CD14-positive monocyte (primary cell): ENCODE results near the gene AEN. TPM values are rescaled to one million over a fixed set of nuclear protein-coding genes. Genes with fewer than 3 reads are reported as not detected.

Experiments
- DNase-seq, 3 donors: peaks; one replicate each; pipeline ENCODE4 v3.0.0-alpha.2; 2011 to 2022
- H2AFZ ChIP-seq: 2 replicates; pipeline ENCODE4 v1.6.0; 2012; ENCODE audit warnings: mild to moderate bottlenecking, low read depth, low read length, inconsistent platforms; ENCODE audit not compliant: insufficient read depth, poor library complexity, severe bottlenecking
- H3K27ac ChIP-seq, 2 donors: 1 replicate in 1 of 2; 2 replicates in 1 of 2; pipeline ENCODE4 v1.5.1; 2012 to 2013; ENCODE audit warnings: low read length in 2 of 2, control low read depth in 1 of 2, inconsistent platforms in 1 of 2, low read depth in 1 of 2, mild to moderate bottlenecking in 1 of 2
- H3K27me3 ChIP-seq, 2 donors: one replicate each; pipeline versions ENCODE4 v1.6.0 to v1.6.1; 2011 to 2013; ENCODE audit warnings: low read length in 2 of 2; ENCODE audit not compliant: control insufficient read depth in 2 of 2, insufficient read depth in 2 of 2
- H3K36me3 ChIP-seq, 2 donors: replicated peaks in 1 of 2; 1 replicate in 1 of 2; 2 replicates in 1 of 2; pipeline versions ENCODE4 v1.5.1 to v1.6.1; 2012 to 2013; ENCODE audit warnings: low read length in 2 of 2, control low read depth in 1 of 2, inconsistent platforms in 1 of 2, mild to moderate bottlenecking in 1 of 2; ENCODE audit not compliant: insufficient read depth in 2 of 2, control insufficient read depth in 1 of 2
- H3K4me1 ChIP-seq, 2 donors: 1 replicate in 1 of 2; 2 replicates in 1 of 2; pipeline versions ENCODE4 v1.5.1 to v1.6.1; 2012 to 2013; ENCODE audit warnings: low read length in 2 of 2, control low read depth in 1 of 2, inconsistent platforms in 1 of 2, mild to moderate bottlenecking in 1 of 2, moderate library complexity in 1 of 2; ENCODE audit not compliant: insufficient read depth in 2 of 2, control insufficient read depth in 1 of 2
- H3K4me2 ChIP-seq: replicated peaks from 2 replicates; pipeline ENCODE3; 2012; ENCODE audit warnings: low read length, moderate library complexity, mild to moderate bottlenecking; ENCODE audit not compliant: poor library complexity, severe bottlenecking; ENCODE audit errors: extremely low read depth
- H3K4me3 ChIP-seq, 3 experiments: fragments of 200-600 bp in 1 of 3; sonication (generic) in 1 of 3; replicated peaks in 1 of 3; 1 replicate in 2 of 3; 2 replicates in 1 of 3; pipeline ENCODE4 v1.5.1; 2011 to 2013; ENCODE audit warnings: low read length in 3 of 3, mild to moderate bottlenecking in 3 of 3, control low read depth in 2 of 3, low read depth in 2 of 3, inconsistent platforms in 1 of 3, moderate library complexity in 1 of 3
- H3K79me2 ChIP-seq: 2 replicates; pipeline ENCODE4 v1.6.0; 2012; ENCODE audit warnings: mild to moderate bottlenecking, control low read depth, inconsistent platforms, low read length, moderate library complexity; ENCODE audit not compliant: insufficient read depth
- H3K9ac ChIP-seq: 2 replicates; pipeline ENCODE4 v1.6.0; 2017; ENCODE audit warnings: low read length, mild to moderate bottlenecking; ENCODE audit not compliant: insufficient read depth, poor library complexity, severe bottlenecking
- H3K9me3 ChIP-seq, 2 donors: replicated peaks in 1 of 2; 1 replicate in 1 of 2; 2 replicates in 1 of 2; pipeline versions ENCODE4 v1.5.1 to v1.6.1; 2012 to 2013; ENCODE audit warnings: low read length in 2 of 2, control low read depth in 1 of 2; ENCODE audit not compliant: control insufficient read depth in 1 of 2, insufficient read depth in 1 of 2
- H4K20me1 ChIP-seq: 2 replicates; pipeline ENCODE4 v1.6.0; 2012; ENCODE audit warnings: mild to moderate bottlenecking, low read length, control low read depth, moderate library complexity; ENCODE audit not compliant: insufficient read depth
- H3K27ac Mint-ChIP-seq, 7 donors: one replicate each; pipeline ENCODE4 v1.8.0; 2020; ENCODE audit warnings: mild to moderate bottlenecking in 7 of 7, mixed read lengths in 7 of 7, moderate library complexity in 6 of 7, inconsistent platforms in 2 of 7
- H3K27me3 Mint-ChIP-seq, 3 donors: one replicate each; pipeline ENCODE4 v1.8.0; 2021 to 2022; ENCODE audit warnings: low read depth in 3 of 3, mild to moderate bottlenecking in 3 of 3, mixed read lengths in 3 of 3, moderate library complexity in 3 of 3, inconsistent platforms in 1 of 3
- H3K36me3 Mint-ChIP-seq, 2 donors: one replicate each; pipeline ENCODE4 v1.8.0; 2020; ENCODE audit warnings: mixed read lengths in 2 of 2, inconsistent platforms in 1 of 2, mild to moderate bottlenecking in 1 of 2
- H3K4me1 Mint-ChIP-seq: one replicate; pipeline ENCODE4 v1.8.0; 2020; ENCODE audit warnings: mild to moderate bottlenecking, mixed read lengths
- H3K4me3 Mint-ChIP-seq, 2 donors: one replicate each; pipeline ENCODE4 v1.8.0; 2020; ENCODE audit warnings: mild to moderate bottlenecking in 2 of 2, mixed read lengths in 2 of 2, moderate library complexity in 1 of 2
- H3K9me3 Mint-ChIP-seq, 7 donors: one replicate each; pipeline ENCODE4 v1.8.0; 2020 to 2022; ENCODE audit warnings: mixed read lengths in 7 of 7, mild to moderate bottlenecking in 6 of 7, moderate library complexity in 6 of 7, inconsistent platforms in 2 of 7
- WGBS: methylation state at CpG from one replicate; pipeline ENCODE4 v1.1.5; 2013; ENCODE audit warnings: missing lambda C conversion rate; ENCODE audit not compliant: insufficient coverage; 5-methylcytosine and 5-hydroxymethylcytosine counted together
- intact Hi-C, 2 donors: fragments of 100-400 bp; cut with micrococcal nuclease; formaldehyde crosslinking; loops; one replicate each; pipeline versions ENCODE4 v1.15.0 to v1.15.1; 2023
- polyA plus RNA-seq, 3 donors: library from polyadenylated mRNA; depleted of rRNA in 1 of 3; unstranded in 2 of 3; stranded (reverse) in 1 of 3; fragments of 300-500 nt in 2 of 3; fragments of >200 nt in 1 of 3; fragmentation: Illumina TruSeq in 2 of 3; gene quantifications; 1 replicate in 2 of 3; 2 replicates in 1 of 3; pipeline ENCODE4 v1.2.3, GENCODE V29; 2012 to 2021
- TF ChIP-seq, protein P1 (sequence below): fragments of 200-600 bp; IDR thresholded peaks from one replicate; pipeline ENCODE4 v1.8.0; 2022; ENCODE audit warnings: antibody characterized with exemption, mild to moderate bottlenecking

The AEN gene
- polyA plus RNA-seq, 3 donors: 4.6 to 10.7 (median 6.3) TPM

DNA sequence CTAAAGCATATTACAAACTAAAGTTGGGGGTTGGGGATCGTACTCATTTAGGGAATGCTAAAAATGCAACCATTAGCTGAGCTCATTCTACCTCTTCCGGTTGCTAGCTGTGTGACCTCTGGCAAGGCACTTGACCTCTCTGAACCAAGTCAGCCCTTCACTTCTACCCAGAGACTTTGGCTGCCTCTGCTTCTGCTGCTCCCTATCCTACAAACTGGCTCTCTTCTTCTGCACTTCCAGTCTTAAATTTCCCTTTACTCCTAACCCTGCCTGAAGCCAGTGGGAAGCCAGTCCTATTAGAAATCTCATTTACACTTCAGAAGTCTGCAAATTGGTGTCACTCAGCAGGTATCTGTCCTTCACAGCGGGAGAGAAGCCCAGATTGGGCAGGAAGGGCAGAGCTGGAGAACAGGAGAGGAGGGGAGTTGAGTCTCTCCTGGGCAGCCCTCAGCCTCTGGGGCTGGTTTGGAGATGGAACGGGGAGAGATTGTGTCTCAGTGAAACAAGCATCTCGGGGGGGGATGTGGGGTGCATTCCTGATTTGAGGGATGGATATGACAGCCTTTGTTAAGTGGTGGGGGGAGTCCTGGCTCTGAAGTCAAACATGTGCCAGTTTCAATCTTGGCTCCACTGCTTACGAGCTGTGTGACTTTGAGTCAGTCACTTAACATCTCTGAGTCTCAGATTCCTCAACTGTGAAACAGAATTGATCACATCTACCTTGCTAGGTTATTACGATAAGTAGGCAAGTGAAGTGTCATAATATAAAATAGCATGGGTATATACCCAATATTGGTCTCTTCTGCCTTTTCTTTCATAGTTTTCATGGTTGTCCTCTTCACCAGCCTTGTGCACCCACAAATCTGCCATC is 7.8 kb upstream of the AEN start:
- Mint-ChIP-seq H3K36me3 (no peaks in the 10 kb centered on the region), H3K9me3 (no peaks in the 10 kb centered on the region), H3K4me1 (peaks cover 19% of the 10 kb centered on the region), H3K27me3 (peaks cover 5 to 15% (median 14%) of the 10 kb centered on the region in 3 donors), H3K27ac (no peak overlapping the region), H3K4me3 (no peak overlapping the region)
- peaks cover under 1 to 21% of the 10 kb centered on the region in 2 donors for H3K27me3 ChIP-seq
- H3K4me1 ChIP-seq: peaks cover 0 to 7% of the 10 kb centered on the region in 2 donors
- H3K27ac ChIP-seq: no peak overlapping the region
- intact Hi-C loops: loop anchor here in 1 of 2 donors (5.0 kb wide), 1 partner anchor 39 kb away; no protein-coding TSS in a partner anchor
- no peak overlapping the region for H2AFZ ChIP-seq
- H4K20me1 ChIP-seq: no peaks in the 10 kb centered on the region
- H3K9me3 ChIP-seq: no peaks in the 10 kb centered on the region
- H3K4me3 ChIP-seq: no peak overlapping the region
- no peaks in the 10 kb centered on the region for H3K79me2 ChIP-seq
- no peak for DNase-seq
- TF ChIP-seq, protein P1, sequence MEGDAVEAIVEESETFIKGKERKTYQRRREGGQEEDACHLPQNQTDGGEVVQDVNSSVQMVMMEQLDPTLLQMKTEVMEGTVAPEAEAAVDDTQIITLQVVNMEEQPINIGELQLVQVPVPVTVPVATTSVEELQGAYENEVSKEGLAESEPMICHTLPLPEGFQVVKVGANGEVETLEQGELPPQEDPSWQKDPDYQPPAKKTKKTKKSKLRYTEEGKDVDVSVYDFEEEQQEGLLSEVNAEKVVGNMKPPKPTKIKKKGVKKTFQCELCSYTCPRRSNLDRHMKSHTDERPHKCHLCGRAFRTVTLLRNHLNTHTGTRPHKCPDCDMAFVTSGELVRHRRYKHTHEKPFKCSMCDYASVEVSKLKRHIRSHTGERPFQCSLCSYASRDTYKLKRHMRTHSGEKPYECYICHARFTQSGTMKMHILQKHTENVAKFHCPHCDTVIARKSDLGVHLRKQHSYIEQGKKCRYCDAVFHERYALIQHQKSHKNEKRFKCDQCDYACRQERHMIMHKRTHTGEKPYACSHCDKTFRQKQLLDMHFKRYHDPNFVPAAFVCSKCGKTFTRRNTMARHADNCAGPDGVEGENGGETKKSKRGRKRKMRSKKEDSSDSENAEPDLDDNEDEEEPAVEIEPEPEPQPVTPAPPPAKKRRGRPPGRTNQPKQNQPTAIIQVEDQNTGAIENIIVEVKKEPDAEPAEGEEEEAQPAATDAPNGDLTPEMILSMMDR: no peak
- WGBS: 84% methylated on average over 4 of the region's 7 CpGs
- no peaks in the 10 kb centered on the region for H3K36me3 ChIP-seq
- H3K4me2 ChIP-seq: no peak overlapping the region
- H3K9ac ChIP-seq: no peak overlapping the region

- Histone ChIP-seq H3K27ac (no peak overlapping the region), H4K20me1 (no peaks in the 10 kb centered on the region), H3K4me1 (peaks cover 0 to 7% of the 10 kb centered on the region in 2 donors), H3K9ac (no peak overlapping the region), H3K4me2 (no peak overlapping the region), H2AFZ (no peak overlapping the region), H3K9me3 (no peaks in the 10 kb centered on the region), H3K36me3 (no peaks in the 10 kb centered on the region), H3K4me3 (no peak overlapping the region), H3K79me2 (no peaks in the 10 kb centered on the region), H3K27me3 (peaks cover 0 to 6% of the 10 kb centered on the region in 2 donors)
- Mint-ChIP-seq H3K9me3 (no peaks in the 10 kb centered on the region), H3K27ac (no peak overlapping the region), H3K4me3 (no peak overlapping the region), H3K27me3 (peaks cover 3 to 14% (median 14%) of the 10 kb centered on the region in 3 donors), H3K36me3 (no peaks in the 10 kb centered on the region), H3K4me1 (peaks cover 15% of the 10 kb centered on the region)
- WGBS: 92% methylated on average over 5 of the region's 11 CpGs
- TF ChIP-seq, protein P1: no peak
- intact Hi-C loops: no loop called here
- DNase-seq: no peak
Measured at GRCh38 chr15:88615303-88616107, 5.6 kb upstream of the AEN start.
